ENCODE results near the gene CLINT1.
A peak's percentile ranks its signal among the peaks of the same experiment; 100 is the strongest.
"Not testable (repeated sequence)": the region's sequence is repeated elsewhere in the genome, so short reads cannot be mapped to it uniquely, and the experiment has no call there.

CLINT1 gene

GRCh38 chr5:157865781-157866180, 6.8 kb upstream of the CLINT1 start:
- Histone ChIP-seq H3K9me3 (ENCODE audit: control insufficient read depth in 5 of 5, low read length in 5 of 5) (no peaks in the 10 kb centered on the region), H3K36me3 (ENCODE audit: control insufficient read depth in 5 of 5, insufficient read depth in 5 of 5, low read length in 5 of 5) (no peaks in the 10 kb centered on the region), H3K4me1 (ENCODE audit: control insufficient read depth in 5 of 5, insufficient read depth in 5 of 5, low read length in 5 of 5) (peaks cover 0 to 9% (median 7%) of the 10 kb centered on the region in 5 donors), H3K27ac (ENCODE audit: low read depth, low read length) (no peak overlapping the region), H3K27me3 (ENCODE audit: control insufficient read depth in 5 of 5, insufficient read depth in 4 of 5, low read length in 5 of 5) (no peaks in the 10 kb centered on the region), H3K4me3 (ENCODE audit: low read depth in 1 of 5, low read length in 5 of 5) (no peak overlapping the region), H3K9ac (ENCODE audit: low read length in 5 of 5) (no peak overlapping the region)

DNA sequence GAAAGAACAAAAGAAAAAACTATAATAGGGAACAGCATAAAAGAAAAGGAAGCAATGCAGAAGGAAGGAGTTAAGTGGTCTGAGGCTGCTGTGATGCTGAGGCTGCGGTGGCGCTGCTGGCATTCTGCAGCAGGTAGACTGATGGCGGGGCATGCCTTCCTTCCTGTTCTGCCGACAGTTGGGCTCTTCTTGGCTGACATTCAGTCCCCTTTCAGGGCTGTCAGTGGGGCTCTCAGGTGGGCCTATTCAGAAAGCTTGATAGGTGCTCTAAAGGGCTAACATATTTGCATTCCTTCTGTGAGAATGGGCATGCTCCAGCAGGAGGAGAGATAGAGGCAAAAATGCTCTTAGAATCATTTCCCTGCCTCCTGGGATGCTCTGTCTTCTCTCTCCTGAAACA, 5.1 kb upstream of the CLINT1 start:
- H3K27me3 ChIP-seq (ENCODE audit: control insufficient read depth in 5 of 5, insufficient read depth in 4 of 5, low read length in 5 of 5), result no peaks in the 10 kb centered on the region
- H3K27ac ChIP-seq (ENCODE audit: low read depth, low read length), result no peak overlapping the region
- peaks cover 0 to 12% (median 11%) of the 10 kb centered on the region in 5 donors for H3K4me1 ChIP-seq (ENCODE audit: control insufficient read depth in 5 of 5, insufficient read depth in 5 of 5, low read length in 5 of 5)
- no peak overlapping the region for H3K4me3 ChIP-seq (ENCODE audit: low read depth in 1 of 5, low read length in 5 of 5)
- H3K36me3 ChIP-seq (ENCODE audit: control insufficient read depth in 5 of 5, insufficient read depth in 5 of 5, low read length in 5 of 5), result no peaks in the 10 kb centered on the region
- no peak overlapping the region for H3K9ac ChIP-seq (ENCODE audit: low read length in 5 of 5)
- no peaks in the 10 kb centered on the region for H3K9me3 ChIP-seq (ENCODE audit: control insufficient read depth in 5 of 5, low read length in 5 of 5)

- H3K36me3 ChIP-seq (ENCODE audit: control insufficient read depth in 5 of 5, insufficient read depth in 5 of 5, low read length in 5 of 5), result no peaks in the 10 kb centered on the region
- H3K9me3 ChIP-seq (ENCODE audit: control insufficient read depth in 5 of 5, low read length in 5 of 5), result no peaks in the 10 kb centered on the region
- peaks cover 0 to 16% (median 14%) of the 10 kb centered on the region in 5 donors for H3K4me1 ChIP-seq (ENCODE audit: control insufficient read depth in 5 of 5, insufficient read depth in 5 of 5, low read length in 5 of 5)
- H3K27me3 ChIP-seq (ENCODE audit: control insufficient read depth in 5 of 5, insufficient read depth in 4 of 5, low read length in 5 of 5), result no peaks in the 10 kb centered on the region
- no peak overlapping the region for H3K27ac ChIP-seq (ENCODE audit: low read depth, low read length)
- H3K4me3 ChIP-seq (ENCODE audit: low read depth in 1 of 5, low read length in 5 of 5), result no peak overlapping the region
- H3K9ac ChIP-seq (ENCODE audit: low read length in 5 of 5), result no peak overlapping the region
These were observed 3.4 kb upstream of the CLINT1 start for GRCh38 chr5:157862183-157862851.

GRCh38 chr5:157860898-157861890, 2.2 kb upstream of the CLINT1 start:
- H3K9me3 ChIP-seq (ENCODE audit: control insufficient read depth in 5 of 5, low read length in 5 of 5), result no peaks in the 10 kb centered on the region
- no peak overlapping the region for H3K27ac ChIP-seq (ENCODE audit: low read depth, low read length)
- H3K4me3 ChIP-seq (ENCODE audit: low read depth in 1 of 5, low read length in 5 of 5), result no peak overlapping the region
- no peak overlapping the region for H3K9ac ChIP-seq (ENCODE audit: low read length in 5 of 5)
- H3K36me3 ChIP-seq (ENCODE audit: control insufficient read depth in 5 of 5, insufficient read depth in 5 of 5, low read length in 5 of 5), result no peaks in the 10 kb centered on the region
- H3K27me3 ChIP-seq (ENCODE audit: control insufficient read depth in 5 of 5, insufficient read depth in 4 of 5, low read length in 5 of 5), result no peaks in the 10 kb centered on the region
- H3K4me1 ChIP-seq (ENCODE audit: control insufficient read depth in 5 of 5, insufficient read depth in 5 of 5, low read length in 5 of 5), result peaks cover 0 to 25% (median 22%) of the 10 kb centered on the region in 5 donors

GRCh38 chr5:157859227-157859575, 256 bp upstream of the CLINT1 start:
- Histone ChIP-seq H3K4me3 (ENCODE audit: low read depth in 1 of 5, low read length in 5 of 5) (peak overlapping the region; percentile 61 to 88 (median 87)), H3K9ac (ENCODE audit: low read length in 5 of 5) (peak overlapping the region in 2 of 5 donors; percentile 89 to 96), H3K9me3 (ENCODE audit: control insufficient read depth in 5 of 5, low read length in 5 of 5) (no peaks in the 10 kb centered on the region), H3K4me1 (ENCODE audit: control insufficient read depth in 5 of 5, insufficient read depth in 5 of 5, low read length in 5 of 5) (peaks cover 2 to 31% (median 25%) of the 10 kb centered on the region in 5 donors), H3K27me3 (ENCODE audit: control insufficient read depth in 5 of 5, insufficient read depth in 4 of 5, low read length in 5 of 5) (no peaks in the 10 kb centered on the region), H3K27ac (ENCODE audit: low read depth, low read length) (peak overlapping the region; percentile 96), H3K36me3 (ENCODE audit: control insufficient read depth in 5 of 5, insufficient read depth in 5 of 5, low read length in 5 of 5) (no peaks in the 10 kb centered on the region)

GRCh38 chr5:157857816-157858526, 974 bp downstream of the CLINT1 start:
- Histone ChIP-seq H3K9me3 (ENCODE audit: control insufficient read depth in 5 of 5, low read length in 5 of 5) (no peaks in the 10 kb centered on the region), H3K9ac (ENCODE audit: low read length in 5 of 5) (peak overlapping the region; percentile 73 to 96 (median 93)), H3K4me1 (ENCODE audit: control insufficient read depth in 5 of 5, insufficient read depth in 5 of 5, low read length in 5 of 5) (peaks cover 2 to 31% (median 25%) of the 10 kb centered on the region in 5 donors), H3K36me3 (ENCODE audit: control insufficient read depth in 5 of 5, insufficient read depth in 5 of 5, low read length in 5 of 5) (no peaks in the 10 kb centered on the region), H3K4me3 (ENCODE audit: low read depth in 1 of 5, low read length in 5 of 5) (peak overlapping the region; percentile 83 to 88 (median 87)), H3K27me3 (ENCODE audit: control insufficient read depth in 5 of 5, insufficient read depth in 4 of 5, low read length in 5 of 5) (no peaks in the 10 kb centered on the region), H3K27ac (ENCODE audit: low read depth, low read length) (peak overlapping the region; percentile 96)

- H3K9ac ChIP-seq (ENCODE audit: low read length in 5 of 5), result no peak overlapping the region
- no peak overlapping the region for H3K27ac ChIP-seq (ENCODE audit: low read depth, low read length)
- H3K9me3 ChIP-seq (ENCODE audit: control insufficient read depth in 5 of 5, low read length in 5 of 5), result no peaks in the 10 kb centered on the region
- H3K4me3 ChIP-seq (ENCODE audit: low read depth in 1 of 5, low read length in 5 of 5), result no peak overlapping the region
- no peaks in the 10 kb centered on the region for H3K36me3 ChIP-seq (ENCODE audit: control insufficient read depth in 5 of 5, insufficient read depth in 5 of 5, low read length in 5 of 5)
- H3K27me3 ChIP-seq (ENCODE audit: control insufficient read depth in 5 of 5, insufficient read depth in 4 of 5, low read length in 5 of 5), result no peaks in the 10 kb centered on the region
- peaks cover 2 to 34% (median 29%) of the 10 kb centered on the region in 5 donors for H3K4me1 ChIP-seq (ENCODE audit: control insufficient read depth in 5 of 5, insufficient read depth in 5 of 5, low read length in 5 of 5)
These were observed 3.4 kb downstream of the CLINT1 start for GRCh38 chr5:157855404-157855994.

GRCh38 chr5:157853365-157853764, 5.6 kb downstream of the CLINT1 start:
- H3K27ac ChIP-seq (ENCODE audit: low read depth, low read length); H3K9ac ChIP-seq (ENCODE audit: low read length in 5 of 5); H3K27me3 ChIP-seq (ENCODE audit: control insufficient read depth in 5 of 5, insufficient read depth in 4 of 5, low read length in 5 of 5); H3K36me3 ChIP-seq (ENCODE audit: control insufficient read depth in 5 of 5, insufficient read depth in 5 of 5, low read length in 5 of 5); H3K9me3 ChIP-seq (ENCODE audit: control insufficient read depth in 5 of 5, low read length in 5 of 5); H3K4me3 ChIP-seq (ENCODE audit: low read depth in 1 of 5, low read length in 5 of 5): not testable (repeated sequence)
- peaks cover 2 to 34% (median 31%) of the 10 kb centered on the region in 5 donors for H3K4me1 ChIP-seq (ENCODE audit: control insufficient read depth in 5 of 5, insufficient read depth in 5 of 5, low read length in 5 of 5)

DNA sequence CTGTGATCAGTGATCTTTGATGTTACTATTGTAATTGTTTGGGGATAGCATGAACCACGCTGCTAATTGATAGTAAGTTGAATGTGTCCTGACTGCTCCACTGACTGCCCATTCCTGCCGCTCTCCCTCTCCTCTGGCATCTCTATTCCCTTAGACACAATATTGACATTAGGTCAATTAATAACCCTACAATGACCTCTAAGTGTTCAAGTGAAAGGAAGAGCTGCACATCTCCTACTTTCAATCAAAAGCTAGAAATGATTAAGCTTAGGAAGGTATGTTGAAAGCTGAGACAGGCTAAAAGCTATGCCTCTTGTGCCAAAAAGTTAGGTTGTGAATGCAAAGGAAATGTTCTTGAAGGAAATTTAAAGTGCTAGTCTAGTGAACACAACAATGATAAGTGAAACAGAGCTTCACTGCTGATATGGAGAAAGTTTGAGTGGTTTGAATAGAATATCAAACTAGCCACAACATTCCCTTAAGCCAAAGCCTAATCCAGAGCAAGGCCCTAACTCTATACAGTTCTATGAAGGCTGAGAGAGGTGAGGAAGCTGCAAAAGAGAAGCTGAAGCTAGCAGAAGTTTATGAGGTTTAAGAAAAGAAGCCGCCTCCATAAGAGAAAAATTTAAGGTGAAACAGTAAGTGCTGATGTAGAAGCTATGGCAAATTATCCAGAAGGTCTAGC, 12.9 kb downstream of the CLINT1 start:
- Histone ChIP-seq H3K4me3 (ENCODE audit: low read depth in 1 of 5, low read length in 5 of 5) (no peak overlapping the region), H3K27ac (ENCODE audit: low read depth, low read length) (no peak overlapping the region), H3K36me3 (ENCODE audit: control insufficient read depth in 5 of 5, insufficient read depth in 5 of 5, low read length in 5 of 5) (peaks cover 0 to 6% (median 4%) of the 10 kb centered on the region in 5 donors), H3K9ac (ENCODE audit: low read length in 5 of 5) (no peak overlapping the region), H3K4me1 (ENCODE audit: control insufficient read depth in 5 of 5, insufficient read depth in 5 of 5, low read length in 5 of 5) (peaks cover 0 to 7% (median 4%) of the 10 kb centered on the region in 5 donors), H3K27me3 (ENCODE audit: control insufficient read depth in 5 of 5, insufficient read depth in 4 of 5, low read length in 5 of 5) (no peaks in the 10 kb centered on the region), H3K9me3 (ENCODE audit: control insufficient read depth in 5 of 5, low read length in 5 of 5) (no peaks in the 10 kb centered on the region)

All from subcutaneous abdominal adipose tissue (tissue), 5 donors.